ENCODE data around the gene PPP2R2C. TPM values are rescaled to one million over a fixed set of nuclear protein-coding genes. Genes with fewer than 3 reads are reported as not detected.

Gene PPP2R2C
- total RNA-seq, 2 experiments from 2014 or later: not detected

DNA sequence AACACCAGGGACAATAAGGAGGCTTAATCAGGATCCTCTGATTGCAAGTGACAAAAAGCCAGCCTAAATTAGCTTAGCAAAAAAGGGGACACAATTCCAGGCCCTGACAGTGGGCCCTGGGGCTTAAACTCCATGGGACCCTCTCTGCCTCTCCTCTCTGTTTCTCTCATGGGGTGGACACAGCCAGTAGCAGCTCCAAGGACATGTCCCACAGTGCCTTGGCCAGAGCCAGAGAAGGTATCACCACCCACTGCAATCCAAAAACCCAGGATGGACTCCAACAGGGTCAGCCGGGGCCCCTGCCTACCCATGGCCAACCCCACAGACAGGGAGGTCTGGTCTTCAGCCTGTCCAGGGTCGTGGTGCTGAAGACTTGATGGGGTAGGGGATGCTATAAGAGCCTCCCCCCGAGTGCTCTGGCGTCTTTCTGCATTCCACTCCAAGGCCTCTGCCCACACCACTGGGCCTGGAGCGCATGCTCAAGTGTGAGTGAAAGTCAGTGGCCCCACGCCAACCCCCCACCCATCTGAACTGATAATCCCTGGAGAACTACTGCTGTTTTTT lies 19.7 kb upstream of the PPP2R2C start:
- H3K36me3 Mint-ChIP-seq: peaks cover 2% of the 10 kb centered on the region
- DNase-seq: no peak
- H3K4me1 Mint-ChIP-seq (ENCODE audit: low read depth): no peaks in the 10 kb centered on the region
- peaks cover 32% of the 10 kb centered on the region for H3K27me3 Mint-ChIP-seq
- intact Hi-C loops (cut with micrococcal nuclease): no loop called here
- POLR2A ChIA-PET: no interaction called here
- CTCF ChIA-PET: no interaction called here
- no peak overlapping the region for H3K27ac Mint-ChIP-seq
- H3K9me3 Mint-ChIP-seq: peaks cover 16% of the 10 kb centered on the region
- no peak overlapping the region for H3K4me3 Mint-ChIP-seq

DNA sequence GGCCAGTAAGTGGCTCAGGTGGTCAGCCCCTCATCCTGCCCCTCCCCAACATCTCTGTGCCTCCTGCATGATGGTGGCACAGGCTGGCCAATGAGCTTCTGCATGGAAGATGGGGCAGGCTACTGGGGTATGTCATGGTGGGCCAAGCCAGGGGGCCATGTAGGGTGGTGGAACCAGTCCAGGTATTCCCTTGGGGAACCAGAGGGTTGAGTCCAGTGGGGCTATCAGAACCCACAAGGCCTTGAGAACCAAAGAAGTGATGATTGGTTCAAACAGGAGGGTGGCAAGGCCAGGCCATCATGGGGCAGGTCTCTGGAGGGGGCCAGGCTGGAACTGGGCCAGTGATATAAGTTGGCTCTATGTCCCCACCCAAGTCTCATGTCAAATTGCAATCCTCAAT lies 18.8 kb upstream of the PPP2R2C start:
- Mint-ChIP-seq H3K4me3 (no peak overlapping the region), H3K9me3 (peaks cover 21% of the 10 kb centered on the region), H3K4me1 (ENCODE audit: low read depth) (no peaks in the 10 kb centered on the region), H3K36me3 (peaks cover 2% of the 10 kb centered on the region), H3K27ac (no peak overlapping the region), H3K27me3 (peaks cover 29% of the 10 kb centered on the region)
- ChIA-PET CTCF (no interaction called here), POLR2A (no interaction called here)
- DNase-seq: no peak
- intact Hi-C loops (cut with micrococcal nuclease): no loop called here

DNA sequence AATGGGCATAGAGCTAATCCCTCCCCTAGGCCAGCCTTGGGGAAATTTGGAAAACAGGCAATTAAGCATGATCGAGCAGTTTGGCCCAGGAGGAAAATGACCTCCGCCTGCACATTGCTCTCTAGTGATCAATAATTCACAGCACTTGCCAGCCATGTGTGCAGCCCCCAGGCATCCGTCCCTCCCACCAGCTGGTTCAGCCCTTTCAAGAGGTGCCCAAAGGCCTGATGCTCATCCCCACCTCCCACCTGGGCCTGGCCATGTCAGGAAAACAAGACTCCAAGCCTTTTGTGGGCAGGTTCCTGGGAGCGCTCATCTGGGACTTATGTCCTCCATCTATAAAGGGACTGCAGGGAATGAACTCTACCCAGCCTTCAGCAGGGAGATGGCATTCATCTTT lies 17.5 kb upstream of the PPP2R2C start:
- POLR2A ChIA-PET: no interaction called here
- Mint-ChIP-seq H3K36me3 (peaks cover 2% of the 10 kb centered on the region), H3K4me3 (no peak overlapping the region), H3K27me3 (peaks cover 26% of the 10 kb centered on the region), H3K9me3 (peaks cover 31% of the 10 kb centered on the region), H3K4me1 (ENCODE audit: low read depth) (no peaks in the 10 kb centered on the region), H3K27ac (no peak overlapping the region)
- DNase-seq: no peak
- intact Hi-C loops (cut with micrococcal nuclease): no loop called here
- CTCF ChIA-PET: no interaction called here

DNA sequence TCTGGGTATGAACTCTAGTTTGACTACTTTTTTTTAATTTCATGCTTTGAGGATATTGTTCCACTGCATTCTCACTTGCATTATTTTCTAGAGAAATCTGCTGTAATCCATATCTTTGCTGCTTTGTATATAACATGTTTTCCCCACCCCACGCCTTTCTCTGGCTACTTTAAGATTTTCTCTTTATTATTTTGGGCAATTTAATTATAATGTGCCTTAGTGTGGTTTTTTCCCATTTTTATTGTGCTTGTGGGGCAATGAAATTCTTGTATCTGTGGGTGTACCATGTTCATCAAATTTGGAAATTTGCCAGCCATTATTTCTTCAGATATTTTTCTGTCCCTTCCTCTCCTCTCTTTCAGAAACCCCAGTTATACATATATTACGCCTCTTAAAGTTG lies 15.1 kb upstream of the PPP2R2C start:
- CTCF ChIA-PET: no interaction called here
- DNase-seq: no peak
- peaks cover 31% of the 10 kb centered on the region for H3K9me3 Mint-ChIP-seq
- peaks cover 2% of the 10 kb centered on the region for H3K36me3 Mint-ChIP-seq
- intact Hi-C loops (cut with micrococcal nuclease): no loop called here
- POLR2A ChIA-PET: no interaction called here
- H3K27me3 Mint-ChIP-seq: peaks cover 17% of the 10 kb centered on the region
- H3K27ac Mint-ChIP-seq: no peak overlapping the region
- H3K4me1 Mint-ChIP-seq (ENCODE audit: low read depth): no peaks in the 10 kb centered on the region
- H3K4me3 Mint-ChIP-seq: no peak overlapping the region

DNA sequence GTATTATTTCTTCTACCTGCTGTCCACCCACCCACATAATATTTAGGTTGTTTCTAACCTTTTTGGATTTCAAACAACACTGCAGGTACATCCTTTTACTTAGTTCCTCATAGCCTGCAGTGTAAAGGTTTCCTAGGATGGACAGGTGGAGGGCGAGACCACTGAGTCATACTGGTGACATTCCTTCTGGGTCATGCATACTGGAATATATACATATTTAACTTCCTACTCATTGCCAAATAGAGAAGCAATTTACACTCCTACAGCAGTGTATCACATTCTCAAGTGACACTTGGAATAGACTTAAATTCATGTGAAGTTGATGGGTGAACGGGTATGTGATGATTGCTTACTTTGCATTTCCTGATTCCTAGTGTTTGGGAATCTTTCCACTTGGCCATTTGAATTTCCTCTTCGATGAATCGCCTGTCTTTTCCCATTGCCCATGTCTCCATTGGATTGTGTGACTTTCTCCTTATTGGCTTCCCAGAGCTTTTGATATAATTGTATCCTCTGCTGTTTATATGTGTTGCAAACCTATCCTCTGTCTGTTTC lies 8.2 kb upstream of the PPP2R2C start:
- POLR2A ChIA-PET: no interaction called here
- DNase-seq: no peak
- peaks cover 5% of the 10 kb centered on the region for H3K9me3 Mint-ChIP-seq
- H3K4me1 Mint-ChIP-seq (ENCODE audit: low read depth): no peaks in the 10 kb centered on the region
- H3K4me3 Mint-ChIP-seq: no peak overlapping the region
- CTCF ChIA-PET: no interaction called here
- no peak overlapping the region for H3K27ac Mint-ChIP-seq
- intact Hi-C loops (cut with micrococcal nuclease): no loop called here
- H3K36me3 Mint-ChIP-seq: no peaks in the 10 kb centered on the region
- peaks cover 25% of the 10 kb centered on the region for H3K27me3 Mint-ChIP-seq

DNA sequence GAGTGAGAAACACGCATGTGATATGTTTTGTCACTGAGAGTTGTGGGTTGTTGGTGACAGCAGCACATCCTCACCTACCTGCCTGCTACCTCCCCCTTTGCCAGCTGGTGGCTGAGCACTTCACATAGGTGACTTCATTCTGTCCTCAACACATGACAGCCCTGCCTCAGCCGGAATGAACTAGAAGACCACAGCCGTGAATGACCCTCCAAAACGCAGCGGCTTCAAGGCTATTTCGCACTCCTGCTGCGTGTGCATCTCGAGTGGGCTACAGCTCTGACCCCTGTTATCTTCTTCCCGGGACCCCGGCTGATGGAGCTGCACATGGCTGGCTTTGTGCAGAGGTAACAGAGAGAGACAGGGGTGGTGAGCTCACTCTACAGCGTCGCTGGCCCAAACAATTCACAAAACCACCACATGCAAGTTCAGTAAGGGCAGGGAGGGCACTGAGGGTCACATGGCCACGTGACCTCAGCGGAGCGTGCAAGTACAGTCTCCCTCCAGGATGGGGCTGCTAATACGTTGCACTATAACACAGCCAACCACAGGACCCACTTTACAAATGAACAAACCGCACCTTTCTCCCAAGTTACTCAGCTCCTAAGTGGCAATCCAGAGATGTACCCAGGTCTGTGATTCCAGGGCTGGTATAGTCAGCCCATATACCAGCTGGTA lies 6.3 kb upstream of the PPP2R2C start:
- POLR2A ChIA-PET: no interaction called here
- H3K4me3 Mint-ChIP-seq: no peak overlapping the region
- no peaks in the 10 kb centered on the region for H3K9me3 Mint-ChIP-seq
- CTCF ChIA-PET: no interaction called here
- no peak for DNase-seq
- H3K27me3 Mint-ChIP-seq: peaks cover 39% of the 10 kb centered on the region
- H3K4me1 Mint-ChIP-seq (ENCODE audit: low read depth): no peaks in the 10 kb centered on the region
- no peak overlapping the region for H3K27ac Mint-ChIP-seq
- intact Hi-C loops (cut with micrococcal nuclease): loop anchor here (1.0 kb wide), 1 partner anchor 21 kb away; no protein-coding TSS in a partner anchor
- no peaks in the 10 kb centered on the region for H3K36me3 Mint-ChIP-seq

DNA sequence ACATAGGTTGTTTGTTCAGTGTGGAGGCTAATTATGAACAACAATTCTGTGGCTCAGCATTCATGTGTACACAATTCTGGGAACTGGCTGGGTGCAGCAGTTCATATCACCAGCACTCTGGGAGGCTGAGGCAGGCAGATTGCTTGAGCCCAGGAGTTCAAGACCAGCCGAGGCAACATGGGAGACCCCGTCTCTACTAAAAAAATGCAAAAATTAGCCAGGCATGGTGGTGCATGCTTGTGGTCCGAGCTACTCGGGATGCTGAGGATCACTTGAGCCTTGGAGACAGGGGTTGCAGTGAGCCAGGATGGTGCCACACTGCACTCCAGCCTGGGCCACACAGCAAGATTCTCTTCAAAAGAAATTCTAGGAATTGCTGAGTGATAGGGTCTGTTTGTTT lies 4.5 kb upstream of the PPP2R2C start:
- Mint-ChIP-seq H3K4me3 (no peak overlapping the region), H3K36me3 (no peaks in the 10 kb centered on the region), H3K27me3 (peaks cover 45% of the 10 kb centered on the region), H3K4me1 (ENCODE audit: low read depth) (peaks cover 3% of the 10 kb centered on the region), H3K27ac (no peak overlapping the region), H3K9me3 (no peaks in the 10 kb centered on the region)
- no peak for DNase-seq
- POLR2A ChIA-PET: no interaction called here
- CTCF ChIA-PET: no interaction called here
- intact Hi-C loops (cut with micrococcal nuclease): no loop called here

DNA sequence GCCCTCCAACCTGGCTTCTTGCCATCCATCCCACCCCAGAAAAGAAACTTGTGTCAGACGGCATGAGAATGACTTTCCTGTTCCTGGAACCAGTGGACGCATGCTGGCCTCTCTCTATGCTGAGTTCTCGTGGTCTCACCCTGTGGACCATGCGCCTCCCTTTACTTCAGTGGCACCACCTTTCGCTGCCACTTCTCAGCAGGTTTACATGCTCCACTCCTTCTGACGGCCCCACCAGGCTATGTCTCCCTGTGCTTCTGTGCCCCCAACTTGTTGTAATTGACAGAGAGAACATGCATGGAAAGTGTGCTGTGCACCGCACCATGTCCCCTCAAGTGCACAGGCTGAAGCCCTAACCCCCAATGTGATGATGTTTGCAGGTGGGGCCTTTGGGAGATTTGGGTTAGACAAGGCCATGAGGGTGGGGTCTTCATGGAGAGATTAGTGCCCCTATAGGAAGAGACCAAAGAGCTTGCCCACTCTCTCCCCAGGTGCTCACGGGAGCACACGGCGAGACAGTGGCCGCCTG lies 3.1 kb upstream of the PPP2R2C start:
- Mint-ChIP-seq H3K4me3 (no peak overlapping the region), H3K27me3 (peaks cover 47% of the 10 kb centered on the region), H3K9me3 (no peaks in the 10 kb centered on the region), H3K27ac (no peak overlapping the region), H3K4me1 (ENCODE audit: low read depth) (peaks cover 3% of the 10 kb centered on the region), H3K36me3 (no peaks in the 10 kb centered on the region)
- ChIA-PET CTCF (no interaction called here), POLR2A (no interaction called here)
- DNase-seq: no peak
- intact Hi-C loops (cut with micrococcal nuclease): no loop called here

DNA sequence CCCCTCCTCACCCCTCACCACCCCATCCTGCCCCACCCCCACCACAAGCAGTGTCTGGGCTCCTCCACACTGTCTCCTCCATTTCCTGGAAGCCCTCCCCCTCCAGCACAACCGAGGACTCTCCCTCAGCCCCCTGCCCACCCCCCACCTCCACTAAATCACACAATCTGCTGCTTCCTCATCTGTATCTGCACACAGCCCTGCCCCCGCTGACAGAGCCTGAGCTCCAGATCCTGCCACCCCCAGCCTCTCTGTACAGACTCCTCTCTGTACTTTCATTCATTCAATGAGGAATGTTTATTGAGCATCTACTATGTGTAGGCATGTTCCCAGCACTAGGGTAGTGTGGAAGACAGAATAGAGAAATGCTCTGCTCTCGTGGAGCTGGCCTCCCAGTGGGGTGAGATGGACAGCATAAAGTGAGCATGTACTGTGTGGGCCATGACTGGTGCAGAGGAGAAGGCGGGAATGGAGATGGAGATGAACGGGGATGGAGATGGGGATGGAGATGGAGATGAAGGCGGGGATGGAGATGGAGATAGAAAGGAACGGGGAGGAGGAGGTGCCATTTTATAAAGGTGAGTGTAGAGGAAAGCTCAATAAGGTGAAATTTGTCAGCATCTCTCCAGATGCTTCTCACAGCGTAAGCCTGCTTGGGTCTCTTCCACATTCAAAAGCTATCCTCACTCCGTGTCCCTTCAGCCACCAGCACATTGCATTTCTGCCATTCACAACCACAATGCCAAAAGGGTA lies 2.5 kb upstream of the PPP2R2C start:
- Mint-ChIP-seq H3K36me3 (no peaks in the 10 kb centered on the region), H3K27ac (no peak overlapping the region), H3K9me3 (no peaks in the 10 kb centered on the region), H3K27me3 (peaks cover 53% of the 10 kb centered on the region), H3K4me1 (ENCODE audit: low read depth) (peaks cover 7% of the 10 kb centered on the region), H3K4me3 (no peak overlapping the region)
- ChIA-PET POLR2A (no interaction called here), CTCF (interaction anchor here (1.4 kb wide), 1 partner anchor 9 kb away, joined by 4 read pairs; no protein-coding TSS in a partner anchor)
- DNase-seq: no peak
- intact Hi-C loops (cut with micrococcal nuclease): no loop called here

DNA sequence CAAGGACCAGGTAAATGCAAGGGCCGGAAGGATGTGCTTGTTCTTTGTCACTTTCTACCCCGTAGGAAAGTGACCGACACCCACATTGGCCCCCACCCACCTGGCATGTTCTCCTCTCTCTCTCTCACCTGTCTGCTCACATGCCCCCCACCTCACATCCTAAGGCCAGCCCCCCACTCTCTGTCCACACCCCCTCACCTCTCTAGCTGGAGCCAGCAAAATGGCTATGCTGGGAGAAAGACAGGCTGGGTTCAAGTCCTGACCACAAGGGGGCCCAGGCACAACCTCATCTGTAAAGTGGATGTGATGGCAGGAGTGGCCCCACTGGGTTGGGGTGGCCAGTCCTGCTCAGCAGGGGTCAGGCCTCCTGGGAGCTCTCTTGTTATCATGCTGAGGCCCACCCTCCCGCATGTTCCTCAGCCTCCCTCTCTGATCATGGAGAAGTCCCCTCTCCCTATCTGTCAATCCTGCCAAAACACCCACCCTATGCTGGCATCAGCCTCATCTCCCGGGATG lies 1.7 kb upstream of the PPP2R2C start:
- Mint-ChIP-seq H3K36me3 (no peaks in the 10 kb centered on the region), H3K27ac (no peak overlapping the region), H3K9me3 (no peaks in the 10 kb centered on the region), H3K27me3 (peaks cover 57% of the 10 kb centered on the region), H3K4me3 (no peak overlapping the region), H3K4me1 (ENCODE audit: low read depth) (peaks cover 7% of the 10 kb centered on the region)
- intact Hi-C loops (cut with micrococcal nuclease): no loop called here
- DNase-seq: no peak
- ChIA-PET CTCF (interaction anchor here (1.4 kb wide), 1 partner anchor 10 kb away, joined by 4 read pairs; no protein-coding TSS in a partner anchor), POLR2A (no interaction called here)

DNA sequence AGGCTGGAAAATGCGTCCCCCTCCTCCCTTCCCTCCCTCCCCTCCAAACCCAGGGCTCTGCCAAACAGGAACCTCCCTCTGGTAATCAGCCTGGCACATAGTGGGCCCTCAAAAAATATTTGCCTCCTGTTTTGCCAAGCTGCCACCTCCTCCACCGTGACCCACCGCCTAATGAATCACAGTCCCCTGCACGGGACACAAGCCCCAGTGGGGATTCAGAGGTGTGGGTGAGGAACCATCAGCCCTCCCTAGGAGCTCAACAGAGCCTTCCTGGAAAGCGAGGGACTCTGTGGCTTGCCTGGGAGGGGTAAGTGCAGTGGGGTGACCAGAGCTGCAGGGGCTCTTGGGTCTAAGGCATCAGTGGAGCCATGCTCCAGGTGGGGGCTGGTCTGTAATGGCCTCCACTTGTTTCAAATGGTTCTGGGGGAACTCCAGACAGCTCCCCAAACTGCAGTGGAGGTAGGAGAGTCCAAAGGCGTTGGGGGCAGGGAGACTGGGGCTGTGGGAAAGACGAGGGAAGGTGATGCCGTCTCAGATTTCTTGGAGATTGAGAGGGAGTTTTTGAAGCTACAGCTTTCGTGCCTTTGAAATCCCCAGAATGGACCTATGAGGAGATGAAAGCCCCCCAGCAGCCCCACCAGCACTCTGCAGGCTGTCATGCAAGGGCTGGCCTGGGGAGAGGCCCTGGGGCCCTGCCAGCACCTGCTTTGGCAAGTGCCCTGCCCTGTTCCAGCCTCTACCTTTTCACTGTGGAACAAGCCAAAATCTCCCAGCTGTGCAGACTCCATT lies 1.0 kb upstream of the PPP2R2C start:
- Mint-ChIP-seq H3K4me1 (ENCODE audit: low read depth) (peaks cover 7% of the 10 kb centered on the region), H3K27ac (no peak overlapping the region), H3K9me3 (no peaks in the 10 kb centered on the region), H3K36me3 (no peaks in the 10 kb centered on the region), H3K27me3 (peaks cover 64% of the 10 kb centered on the region), H3K4me3 (no peak overlapping the region)
- CTCF ChIA-PET: interaction anchor here (1.4 kb wide), 1 partner anchor 11 kb away, joined by 4 read pairs; no protein-coding TSS in a partner anchor
- DNase-seq: no peak
- intact Hi-C loops (cut with micrococcal nuclease): no loop called here
- POLR2A ChIA-PET: no interaction called here

DNA sequence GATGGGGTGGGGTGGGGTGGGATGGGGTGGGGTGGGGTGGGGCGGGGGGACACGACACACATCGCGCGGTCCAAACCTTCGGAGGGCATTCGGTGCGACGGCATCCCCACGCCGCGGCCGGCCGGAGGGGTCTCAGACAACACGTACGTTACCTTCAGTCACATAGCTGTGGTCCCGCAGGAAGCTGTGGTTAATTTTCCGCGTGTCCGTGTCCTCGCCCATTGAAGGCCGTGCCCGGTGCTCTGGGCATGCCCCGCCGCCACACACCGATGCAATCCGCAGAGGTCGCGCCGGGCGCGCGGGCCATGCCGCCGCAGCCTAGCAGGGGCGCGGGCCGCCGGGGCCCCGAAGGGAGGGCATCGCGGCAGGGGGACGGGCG lies 417 bp downstream of the PPP2R2C start:
- CTCF ChIA-PET: no interaction called here
- DNase-seq: no peak
- H3K9me3 Mint-ChIP-seq: no peaks in the 10 kb centered on the region
- peaks cover 7% of the 10 kb centered on the region for H3K4me1 Mint-ChIP-seq (ENCODE audit: low read depth)
- no peak overlapping the region for H3K27ac Mint-ChIP-seq
- intact Hi-C loops (cut with micrococcal nuclease): no loop called here
- H3K4me3 Mint-ChIP-seq: no peak overlapping the region
- H3K36me3 Mint-ChIP-seq: no peaks in the 10 kb centered on the region
- POLR2A ChIA-PET: no interaction called here
- H3K27me3 Mint-ChIP-seq: peaks cover 68% of the 10 kb centered on the region
